NCI-H748 treated with DMSO at 0.1 percent for 48 hours (cell line): ENCODE results near the gene MYRIP.
"Not testable (repeated sequence)": the region's sequence is repeated elsewhere in the genome, so short reads cannot be mapped to it uniquely, and the experiment has no call there.

Experiments used
- DNase-seq: peaks from one replicate; lab custom pipeline; 2025; lab: John Stamatoyannopoulos, UW

Gene MYRIP

GRCh38 chr3:40037582-40037981 lies 228.2 kb downstream of the MYRIP start:
- DNase-seq, result no peak

- DNase-seq, result no peak
Measured at GRCh38 chr3:40042752-40043443, 233.5 kb downstream of the MYRIP start.

GRCh38 chr3:40043444-40043755 lies 234.0 kb downstream of the MYRIP start:
- DNase-seq, result no peak

- DNase-seq, result no peak
Measured at GRCh38 chr3:40044487-40044886, 235.1 kb downstream of the MYRIP start.

DNA sequence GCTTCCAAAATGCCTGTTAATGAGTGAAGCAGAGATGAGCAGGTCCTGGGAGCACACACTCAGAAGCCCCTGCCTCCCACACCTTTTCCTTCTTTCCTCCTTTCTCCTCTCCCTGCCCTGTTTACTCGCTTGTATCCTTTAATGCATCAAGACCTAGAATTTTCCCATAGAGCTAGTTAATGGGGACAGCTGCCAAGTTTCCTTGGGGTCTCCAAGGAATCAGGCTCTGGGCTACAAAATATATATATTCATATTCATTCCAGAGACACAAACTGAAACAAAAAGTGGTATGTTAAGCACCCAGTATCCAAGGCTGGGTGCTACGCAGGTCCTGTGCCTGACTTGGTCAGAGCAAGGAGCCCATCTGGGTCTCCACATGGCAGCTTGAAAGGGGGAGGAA lies 235.6 kb downstream of the MYRIP start:
- no peak for DNase-seq

GRCh38 chr3:40046149-40046548 lies 236.7 kb downstream of the MYRIP start:
- DNase-seq, result no peak

- DNase-seq, result no peak
Measured at GRCh38 chr3:40047406-40047805, 238.0 kb downstream of the MYRIP start.

- no peak for DNase-seq
Measured at GRCh38 chr3:40053663-40054062, 244.3 kb downstream of the MYRIP start.

- no peak for DNase-seq
Measured at GRCh38 chr3:40054568-40055222, 245.3 kb downstream of the MYRIP start.

- no peak for DNase-seq
Measured at GRCh38 chr3:40055361-40055760, 246.0 kb downstream of the MYRIP start.

GRCh38 chr3:40055956-40056355 lies 246.5 kb downstream of the MYRIP start:
- no peak for DNase-seq

DNA sequence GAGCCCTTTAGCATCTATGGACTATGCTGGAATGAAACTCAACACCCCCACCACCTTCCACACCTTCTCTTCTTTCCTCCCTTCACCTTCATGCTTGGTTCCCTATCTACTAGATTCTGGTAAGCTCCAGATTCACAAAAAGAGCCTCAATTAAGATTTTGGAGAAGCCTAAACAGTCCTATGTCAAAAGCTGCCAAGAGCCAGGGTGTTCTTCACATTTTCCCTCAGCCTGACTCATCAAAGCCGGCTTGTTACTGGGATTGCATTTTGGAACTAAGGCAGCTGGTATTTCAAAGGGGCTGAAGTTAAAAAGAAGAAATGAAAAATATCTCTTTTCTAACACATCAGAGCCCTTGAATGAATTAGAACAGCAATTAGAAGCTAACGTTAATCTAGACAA lies 247.7 kb downstream of the MYRIP start:
- DNase-seq, result no peak

DNA sequence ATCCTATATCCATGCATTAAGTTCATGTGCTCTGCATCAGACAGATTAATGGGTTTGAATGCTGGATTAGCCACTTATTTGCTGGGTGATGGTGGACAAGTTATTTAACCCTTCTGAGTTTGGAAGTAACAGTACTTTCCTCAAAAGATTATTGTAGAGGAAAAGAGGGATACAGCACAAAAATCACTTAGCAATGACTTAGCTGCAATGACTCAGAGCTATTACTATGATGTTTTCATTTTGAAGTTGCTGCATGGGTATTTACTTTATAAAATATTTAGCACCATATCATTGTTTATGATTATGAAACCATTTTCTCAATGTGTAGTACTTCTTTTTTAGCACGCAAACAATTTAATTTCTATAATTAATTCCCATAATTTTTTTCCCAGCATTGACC lies 248.4 kb downstream of the MYRIP start:
- DNase-seq, result no peak

- no peak for DNase-seq
Measured at GRCh38 chr3:40068636-40069035, 259.2 kb downstream of the MYRIP start.

GRCh38 chr3:40070816-40071215 lies 261.4 kb downstream of the MYRIP start:
- DNase-seq, result no peak

DNA sequence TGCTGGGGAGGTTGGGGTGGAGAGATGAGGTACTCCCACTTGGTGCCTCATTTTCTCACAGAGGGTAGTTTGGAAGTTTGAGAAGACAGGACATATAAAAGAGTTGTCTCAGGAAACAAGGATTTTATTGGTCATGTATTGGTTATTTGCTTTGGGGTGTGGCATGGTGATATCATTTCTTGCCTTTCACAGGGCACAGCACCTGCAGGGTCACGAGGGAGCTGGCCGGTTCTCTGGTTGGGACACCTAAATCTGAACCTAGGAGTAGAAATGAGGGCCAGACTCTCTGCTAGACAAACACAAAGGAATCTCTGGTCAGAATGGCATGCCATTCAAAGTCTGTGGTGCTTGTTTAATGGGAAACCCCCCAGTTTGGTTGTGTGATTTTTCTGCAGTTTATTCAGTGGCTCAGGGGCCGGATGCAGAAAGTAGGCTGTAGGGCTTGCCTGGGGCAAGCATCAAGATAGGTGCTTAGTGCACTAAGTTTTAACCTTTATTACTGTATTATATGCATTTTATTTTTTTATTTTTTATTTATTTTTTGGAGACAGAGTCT lies 262.4 kb downstream of the MYRIP start:
- no peak for DNase-seq

GRCh38 chr3:40073310-40074007 lies 264.1 kb downstream of the MYRIP start:
- no peak for DNase-seq

DNA sequence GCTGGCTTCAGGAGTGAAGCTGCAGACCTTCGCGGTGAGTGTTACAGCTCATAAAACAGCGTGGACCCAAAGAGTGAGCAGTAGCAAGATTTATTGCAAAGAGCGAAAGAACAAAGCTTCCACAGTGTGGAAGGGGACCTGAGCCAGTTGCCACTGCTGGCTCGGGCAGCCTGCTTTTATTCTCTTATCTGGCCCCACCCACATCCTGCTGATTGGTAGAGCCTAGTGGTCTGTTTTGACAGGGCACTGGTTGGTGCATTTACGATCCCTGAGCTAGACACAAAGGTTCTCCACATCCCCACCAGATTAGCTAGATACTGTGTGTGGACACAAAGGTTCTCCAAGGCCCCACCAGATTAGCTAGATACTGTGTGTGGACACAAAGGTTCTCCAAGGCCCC lies 267.7 kb downstream of the MYRIP start:
- DNase-seq, result not testable (repeated sequence)

- not testable (repeated sequence) for DNase-seq
Measured at GRCh38 chr3:40077828-40078492, 268.6 kb downstream of the MYRIP start.

DNA sequence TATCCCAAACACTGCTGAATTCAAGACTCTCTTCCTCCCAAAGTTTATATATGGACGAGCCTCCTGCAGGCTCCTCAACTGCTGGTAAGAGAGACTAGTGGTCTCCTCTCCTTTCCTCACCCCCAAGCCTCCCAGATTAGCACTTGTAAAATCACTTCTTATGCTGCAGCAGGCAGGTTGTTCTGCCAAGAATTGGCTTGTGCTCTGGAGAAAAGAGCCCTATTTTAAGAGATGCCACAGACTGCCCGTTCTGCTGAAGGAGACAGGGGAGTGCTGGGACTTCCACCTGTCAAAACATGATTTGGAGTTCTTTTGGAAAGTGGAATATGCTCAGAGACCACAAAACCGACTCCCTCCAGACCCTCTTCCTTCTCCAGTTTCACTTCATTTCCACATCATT lies 269.2 kb downstream of the MYRIP start:
- no peak for DNase-seq

DNA sequence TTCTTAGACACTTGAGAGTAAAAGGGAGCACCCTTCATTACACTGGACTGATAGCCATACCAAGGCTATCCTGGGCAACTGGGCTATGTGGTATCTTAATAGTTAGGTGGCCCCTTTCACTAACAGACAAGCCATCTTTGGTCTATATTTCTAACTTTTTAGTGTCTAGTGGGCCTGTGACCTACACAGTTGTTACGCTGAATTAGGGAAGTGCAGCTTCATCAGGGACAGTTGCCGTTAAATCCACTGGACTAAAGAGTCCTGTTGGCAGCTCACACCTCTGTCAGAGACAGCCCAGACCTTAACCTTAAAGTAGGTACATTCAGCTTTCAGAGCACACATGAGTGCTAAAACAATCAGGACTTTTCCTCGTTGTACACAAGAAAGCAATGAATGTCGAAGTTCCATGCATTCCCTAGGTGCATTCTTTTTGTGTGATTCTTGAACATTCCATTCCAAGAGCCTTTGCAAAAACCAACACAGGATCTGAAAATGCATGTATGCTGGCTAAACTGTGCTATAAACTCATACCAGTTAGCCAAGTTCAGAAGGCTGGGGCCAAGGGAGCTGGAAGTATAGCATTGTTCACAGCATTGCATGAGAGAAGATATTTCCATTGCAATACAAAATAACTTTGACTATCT lies 269.9 kb downstream of the MYRIP start:
- no peak for DNase-seq

DNA sequence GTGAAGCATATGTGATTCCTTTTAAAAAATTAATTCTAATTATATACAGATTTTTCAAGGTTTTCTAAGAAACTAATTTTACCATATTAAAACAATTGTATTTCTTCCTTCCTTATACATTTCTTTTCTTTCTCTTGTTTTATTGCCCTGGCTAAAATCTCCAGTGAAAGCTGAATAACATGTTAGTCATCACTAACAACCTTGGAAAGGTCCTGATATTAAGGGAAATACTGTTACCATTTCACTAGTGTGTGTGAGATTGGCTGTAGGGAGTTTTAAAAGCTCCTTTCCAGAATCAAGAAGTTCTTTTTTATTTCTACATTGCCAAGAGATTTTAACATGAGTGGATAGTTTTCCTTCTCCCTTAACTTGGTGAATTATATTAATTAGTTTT lies 270.4 kb downstream of the MYRIP start:
- no peak for DNase-seq
